Adrenal gland (tissue), 12 donors: Measurements from ENCODE around the gene SORD. TPM values are rescaled to one million over a fixed set of nuclear protein-coding genes. Genes with fewer than 3 reads are reported as not detected.
"Not testable (repeated sequence)": the region's sequence is repeated elsewhere in the genome, so short reads cannot be mapped to it uniquely, and the experiment has no call there.

Experiments
- DNase-seq, 7 donors: peaks; one replicate each; pipeline ENCODE4 v3.0.0-alpha.2; 2019 to 2020
- H3K27ac ChIP-seq, 5 donors: fragments of 200-600 bp; sonication (generic) in 4 of 5; 1 replicate in 3 of 5; 2 replicates in 2 of 5; pipeline versions ENCODE4 v1.5.1 to v1.8.0; 2016 to 2020; ENCODE audit warnings: mild to moderate bottlenecking in 1 of 5
- H3K27me3 ChIP-seq: fragments of 200-600 bp; 2 replicates; pipeline ENCODE4 v1.8.0; 2021
- H3K36me3 ChIP-seq, 2 donors: fragments of 200-600 bp; replicated peaks in 1 of 2; 1 replicate in 1 of 2; 2 replicates in 1 of 2; pipeline versions ENCODE4 v1.5.1 to v1.8.0; 2018 to 2022
- H3K4me1 ChIP-seq, 2 donors: fragments of 200-600 bp; replicated peaks in 1 of 2; 1 replicate in 1 of 2; 2 replicates in 1 of 2; pipeline versions ENCODE4 v1.5.1 to v1.8.0; 2018 to 2021
- H3K4me3 ChIP-seq, 4 donors: fragments of 200-600 bp; sonication (generic) in 3 of 4; one replicate each; pipeline ENCODE4 v1.5.1; 2016 to 2018
- H3K9me3 ChIP-seq, 3 donors: fragments of 200-600 bp; sonication (generic) in 1 of 3; replicated peaks in 1 of 3; 1 replicate in 2 of 3; 2 replicates in 1 of 3; pipeline versions ENCODE4 v1.5.1 to v1.8.0; 2016 to 2021
- CTCF ChIP-seq, 6 experiments: fragments of 450-650 bp in 4 of 6; fragments of 200-600 bp in 2 of 6; sonication (generic) in 1 of 6; IDR thresholded peaks; 1 replicate in 5 of 6; 2 replicates in 1 of 6; pipeline versions ENCODE4 v1.5.1 to v1.8.0; 2016 to 2021; ENCODE audit warnings: antibody characterized with exemption in 6 of 6, mild to moderate bottlenecking in 2 of 6, moderate library complexity in 1 of 6
- POLR2A ChIP-seq, 2 donors: fragments of 450-650 bp; IDR thresholded peaks; one replicate each; pipeline ENCODE4 v1.6.1; 2017; ENCODE audit warnings: antibody characterized with exemption in 2 of 2, mild to moderate bottlenecking in 2 of 2, moderate library complexity in 1 of 2
- WGBS, 4 donors: extraction: QIAGEN DNeasy Blood & Tissue Kit in 2 of 4; methylation state at CpG; one replicate each; pipeline versions ENCODE4 v1.1.5 to v1.1.7; 2013 to 2017; 5-methylcytosine and 5-hydroxymethylcytosine counted together
- intact Hi-C, 2 donors: fragments of 100-400 bp; cut with DNase I; formaldehyde crosslinking; loops; one replicate each; pipeline versions ENCODE4 v1.14.1 to v1.15.0; 2022 to 2023
- polyA plus RNA-seq, 3 donors: library from polyadenylated mRNA; stranded (reverse); fragments of 200-250 nt in 2 of 3; fragments of 350-450 nt in 1 of 3; fragmentation: Illumina TruSeq in 1 of 3; extraction: RNeasy Lipid Tissue Mini Kit (QIAGEN cat#74804) in 1 of 3; gene quantifications; one replicate each; pipeline ENCODE4 v1.2.3, GENCODE V29; 2013 to 2014
- total RNA-seq, 9 donors: library from RNA; depleted of rRNA in 4 of 9; stranded (reverse); fragments of >200 nt in 4 of 9; fragments of 120-200 nt in 1 of 9; fragmentation: NEBNext Ultra II Directional in 1 of 9; extraction: Animal tissue kit (Norgen Biotek cat#: 25700) in 1 of 9; gene quantifications; one replicate each; pipeline versions ENCODE4 v1.1.0 to v1.2.4, GENCODE V29; 2013 to 2023
- donor health status: healthy with polysubstance abuse.
- donor health status: Bipolar disorder and iron deficiency.
- donor health status: DM: yes; HTN: yes; CAD: no.
- donor health status: DM: no; HTN: no; CAD: no.
- donor health status: DM: no; HTN: no; CAD: no.
- donor health status: DM: yes; HTN: yes; CAD: no.

SORD gene
- total and polyA plus RNA-seq, 12 donors: 6.8 to 164 (median 45.3) TPM

- not testable (repeated sequence) for H3K4me3 ChIP-seq, H3K27me3 ChIP-seq, H3K36me3 ChIP-seq, H3K9me3 ChIP-seq, H3K27ac ChIP-seq, H3K4me1 ChIP-seq
- DNase-seq: peak; percentile 75 to 87 (median 81)
- TF ChIP-seq CTCF (IDR thresholded peaks at IDR 0.05): peak; percentile 77 to 94 (median 89)
- intact Hi-C loops: loop anchor here in 1 of 2 donors (5.0 kb wide), 1 partner anchor 70 kb away; no protein-coding TSS in a partner anchor
- 22 to 33% (median 28%) methylated on average over 6 of the region's 6 CpGs for WGBS, 4 donors
Observed at GRCh38 chr15:45036812-45037781, 14.1 kb downstream of the SORD start.

GRCh38 chr15:45037936-45038335 lies 14.9 kb downstream of the SORD start:
- intact Hi-C loops: loop anchor here in 1 of 2 donors (5.0 kb wide), 1 partner anchor 71 kb away; no protein-coding TSS in a partner anchor

GRCh38 chr15:45040396-45040795 lies 17.4 kb downstream of the SORD start:
- H3K27ac ChIP-seq, H3K36me3 ChIP-seq, H3K4me1 ChIP-seq, H3K9me3 ChIP-seq, H3K4me3 ChIP-seq, H3K27me3 ChIP-seq, intact Hi-C loops, DNase-seq: not testable (repeated sequence)
- WGBS, 4 donors: 68 to 85% (median 78%) methylated on average over 1 of the region's 1 CpG

More at GRCh38 chr15:45037936-45038335, 14.9 kb downstream of the SORD start:
- Histone ChIP-seq H3K9me3 (no peaks in the 10 kb centered on the region), H3K36me3 (no peaks in the 10 kb centered on the region), H3K4me1 (peaks cover 0 to 4% of the 10 kb centered on the region in 2 donors), H3K27me3 (no peaks in the 10 kb centered on the region), H3K4me3 (no peak overlapping the region), H3K27ac (no peak overlapping the region)
- no peak for DNase-seq
- no peak for TF ChIP-seq POLR2A (IDR thresholded peaks at IDR 0.05)
- WGBS, 4 donors: 79 to 94% (median 87%) methylated on average over 4 of the region's 4 CpGs

- peak in 3 of 6 experiments; percentile 12 to 39 (median 37) for TF ChIP-seq CTCF (IDR thresholded peaks at IDR 0.05)
- not testable (repeated sequence) for H3K9me3 ChIP-seq
- WGBS, 4 donors: 62 to 80% (median 69%) methylated on average over 4 to 5 of the region's 5 CpGs
Observed at GRCh38 chr15:45041538-45041937, 18.5 kb downstream of the SORD start.

GRCh38 chr15:45042859-45043258 lies 19.9 kb downstream of the SORD start:
- intact Hi-C loops, H3K4me1 ChIP-seq, H3K4me3 ChIP-seq, H3K27ac ChIP-seq, H3K27me3 ChIP-seq, H3K36me3 ChIP-seq, DNase-seq, H3K9me3 ChIP-seq: not testable (repeated sequence)
- 94 to 100% methylated on average over 2 of the region's 2 CpGs; no CpG with 5 or more reads in 2 of the 4 donors for WGBS, 4 donors

More at GRCh38 chr15:45041538-45041937, 18.5 kb downstream of the SORD start:
- H3K27me3 ChIP-seq, H3K36me3 ChIP-seq, intact Hi-C loops, H3K4me1 ChIP-seq, H3K27ac ChIP-seq, H3K4me3 ChIP-seq: not testable (repeated sequence)
- DNase-seq: peak in 1 of 7 donors; percentile 65

GRCh38 chr15:45044270-45044669 lies 21.3 kb downstream of the SORD start:
- H3K4me1 ChIP-seq, H3K27me3 ChIP-seq, intact Hi-C loops, H3K36me3 ChIP-seq, DNase-seq, H3K4me3 ChIP-seq, H3K9me3 ChIP-seq, H3K27ac ChIP-seq: not testable (repeated sequence)
- 96 to 100% methylated on average over 1 of the region's 1 CpG; no CpG with 5 or more reads in 2 of the 4 donors for WGBS, 4 donors

- peak overlapping the region in 2 of 5 donors; percentile 21 to 31 for H3K27ac ChIP-seq
- WGBS, 4 donors: 79 to 88% (median 82%) methylated on average over 4 of the region's 4 CpGs
Observed at GRCh38 chr15:45048449-45048793, 25.4 kb downstream of the SORD start.

More at GRCh38 chr15:45048449-45048793, 25.4 kb downstream of the SORD start:
- H3K36me3 ChIP-seq, H3K27me3 ChIP-seq, DNase-seq, H3K4me1 ChIP-seq, H3K9me3 ChIP-seq, intact Hi-C loops, H3K4me3 ChIP-seq: not testable (repeated sequence)
